Neural progenitor cell (in vitro differentiated cells): ENCODE results near the gene PRKAA2. TPM values are rescaled to one million over a fixed set of nuclear protein-coding genes. Genes with fewer than 3 reads are reported as not detected.

Experiments
- DNase-seq: peaks from one replicate; pipeline ENCODE4 v3.0.0-alpha.2; 2016; ENCODE audit warnings: low spot score
- H2AFZ ChIP-seq: fragments of 200-600 bp; sonication (generic); replicated peaks from 2 replicates; pipeline ENCODE4 v1.6.1; 2016; ENCODE audit warnings: antibody characterized with exemption
- H3F3A ChIP-seq: fragments of 200-600 bp; sonication (generic); 2 replicates; pipeline ENCODE4 v1.6.1; 2016; ENCODE audit warnings: antibody characterized with exemption, low read depth
- H3K27ac ChIP-seq: fragments of 200-600 bp; sonication (generic); 2 replicates; pipeline ENCODE4 v1.5.1; 2016; ENCODE audit warnings: mild to moderate bottlenecking
- H3K27me3 ChIP-seq: fragments of 200-600 bp; sonication (generic); 2 replicates; pipeline ENCODE4 v1.6.1; 2016; ENCODE audit warnings: mild to moderate bottlenecking, moderate library complexity
- H3K36me3 ChIP-seq: fragments of 200-600 bp; sonication (generic); 2 replicates; pipeline ENCODE4 v1.5.1; 2016
- H3K4me1 ChIP-seq: fragments of 200-600 bp; sonication (generic); 2 replicates; pipeline ENCODE4 v1.6.1; 2016; ENCODE audit warnings: mixed run types
- H3K4me2 ChIP-seq: fragments of 200-600 bp; sonication (generic); 2 replicates; pipeline ENCODE4 v1.6.1; 2016
- H3K4me3 ChIP-seq: fragments of 200-600 bp; sonication (generic); 2 replicates; pipeline ENCODE4 v1.5.1; 2016
- H3K79me2 ChIP-seq: fragments of 200-600 bp; sonication (generic); 2 replicates; pipeline ENCODE4 v1.6.1; 2016; ENCODE audit warnings: low read depth
- H3K9ac ChIP-seq: fragments of 200-600 bp; sonication (generic); 2 replicates; pipeline ENCODE4 v1.6.1; 2016
- H3K9me3 ChIP-seq: fragments of 200-600 bp; sonication (generic); 2 replicates; pipeline ENCODE4 v1.5.1; 2016; ENCODE audit warnings: low read depth
- H4K20me1 ChIP-seq: fragments of 200-600 bp; sonication (generic); 2 replicates; pipeline ENCODE4 v1.6.1; 2016; ENCODE audit warnings: low read depth
- H3K27ac Mint-ChIP-seq: 3 replicates; pipeline ENCODE4 v1.8.0; 2021; ENCODE audit warnings: mixed read lengths
- H3K27me3 Mint-ChIP-seq: 2 replicates; pipeline ENCODE4 v1.8.0; 2022; ENCODE audit warnings: low read depth, mild to moderate bottlenecking, inconsistent platforms, moderate library complexity, mixed read lengths; ENCODE audit not compliant: insufficient read depth
- H3K36me3 Mint-ChIP-seq: 3 replicates; pipeline ENCODE4 v1.8.0; 2021; ENCODE audit warnings: mixed read lengths
- H3K4me1 Mint-ChIP-seq: 3 replicates; pipeline ENCODE4 v1.8.0; 2021; ENCODE audit warnings: mixed read lengths
- H3K4me3 Mint-ChIP-seq: 3 replicates; pipeline ENCODE4 v1.8.0; 2021; ENCODE audit warnings: mild to moderate bottlenecking, moderate library complexity, mixed read lengths
- H3K9me3 Mint-ChIP-seq: 3 replicates; pipeline ENCODE4 v1.8.0; 2020; ENCODE audit warnings: mixed read lengths
- CTCF ChIP-seq: fragments of 200-600 bp; sonication (generic); IDR thresholded peaks from 2 replicates; pipeline ENCODE4 v1.5.1; 2017; ENCODE audit warnings: antibody characterized with exemption, mild to moderate bottlenecking
- EZH2 ChIP-seq: fragments of 200-600 bp; sonication (generic); IDR thresholded peaks from 2 replicates; pipeline ENCODE4 v1.6.1; 2017; ENCODE audit warnings: antibody characterized with exemption, mild to moderate bottlenecking, moderate library complexity
- EZH2phosphoT487 ChIP-seq: fragments of 200-600 bp; sonication (generic); IDR thresholded peaks from 2 replicates; pipeline ENCODE4 v1.6.1; 2017; ENCODE audit warnings: antibody characterized with exemption
- total RNA-seq: library from RNA; depleted of rRNA; stranded (reverse); fragments of >200 nt; gene quantifications from 2 replicates; pipeline ENCODE4 v1.2.3, GENCODE V29; 2015; ENCODE audit warnings: low replicate concordance

Gene PRKAA2
- total RNA-seq, 1 donor from 2014 or later, result 25.8 TPM

GRCh38 chr1:56713112-56713511, 68.0 kb downstream of the PRKAA2 start:
- TF ChIP-seq EZH2 (no peak), CTCF (no peak), EZH2phosphoT487 (no peak)
- DNase-seq, result no peak
- no peaks in the 10 kb centered on the region for H3K27me3 Mint-ChIP-seq
- Histone ChIP-seq H3K79me2 (no peaks in the 10 kb centered on the region), H3K27ac (no peak overlapping the region), H3K9me3 (no peaks in the 10 kb centered on the region), H3K4me3 (no peak overlapping the region), H3K4me2 (no peak overlapping the region), H3F3A (no peaks in the 10 kb centered on the region), H3K36me3 (no peaks in the 10 kb centered on the region), H3K4me1 (no peaks in the 10 kb centered on the region), H2AFZ (no peak overlapping the region), H4K20me1 (no peaks in the 10 kb centered on the region), H3K27me3 (no peaks in the 10 kb centered on the region), H3K9ac (no peak overlapping the region)
- no peaks in the 10 kb centered on the region for H3K36me3 Mint-ChIP-seq
- no peaks in the 10 kb centered on the region for H3K9me3 Mint-ChIP-seq
- peaks cover 5% of the 10 kb centered on the region for H3K4me1 Mint-ChIP-seq
- H3K27ac Mint-ChIP-seq, result no peak overlapping the region
- H3K4me3 Mint-ChIP-seq, result no peak overlapping the region

- Mint-ChIP-seq H3K4me3 (no peak overlapping the region), H3K36me3 (no peaks in the 10 kb centered on the region), H3K27ac (no peak overlapping the region), H3K4me1 (peaks cover 5% of the 10 kb centered on the region), H3K27me3 (no peaks in the 10 kb centered on the region), H3K9me3 (no peaks in the 10 kb centered on the region)
- Histone ChIP-seq H3K27ac (no peak overlapping the region), H3K79me2 (no peaks in the 10 kb centered on the region), H3K4me3 (no peak overlapping the region), H3K4me1 (no peaks in the 10 kb centered on the region), H2AFZ (no peak overlapping the region), H3K27me3 (no peaks in the 10 kb centered on the region), H3K36me3 (no peaks in the 10 kb centered on the region), H4K20me1 (no peaks in the 10 kb centered on the region), H3K4me2 (no peak overlapping the region), H3K9ac (no peak overlapping the region), H3K9me3 (no peaks in the 10 kb centered on the region), H3F3A (no peaks in the 10 kb centered on the region)
- no peak for DNase-seq
- no peak for TF ChIP-seq EZH2phosphoT487
- no peak for TF ChIP-seq EZH2
- no peak for TF ChIP-seq CTCF
Observed at GRCh38 chr1:56715156-56715555, 70.0 kb downstream of the PRKAA2 start.

GRCh38 chr1:56719171-56719570, 74.1 kb downstream of the PRKAA2 start:
- no peaks in the 10 kb centered on the region for H3K79me2 ChIP-seq
- TF ChIP-seq EZH2phosphoT487 (no peak), EZH2 (no peak), CTCF (no peak)
- Mint-ChIP-seq H3K4me3 (no peak overlapping the region), H3K27me3 (no peaks in the 10 kb centered on the region), H3K9me3 (no peaks in the 10 kb centered on the region), H3K36me3 (no peaks in the 10 kb centered on the region), H3K27ac (no peak overlapping the region), H3K4me1 (no peaks in the 10 kb centered on the region)
- H3F3A ChIP-seq, result no peaks in the 10 kb centered on the region
- no peak overlapping the region for H3K4me2 ChIP-seq
- H3K27ac ChIP-seq, result no peak overlapping the region
- H3K9ac ChIP-seq, result no peak overlapping the region
- H3K36me3 ChIP-seq, result no peaks in the 10 kb centered on the region
- H3K9me3 ChIP-seq, result no peaks in the 10 kb centered on the region
- no peak overlapping the region for H2AFZ ChIP-seq
- no peaks in the 10 kb centered on the region for H3K27me3 ChIP-seq
- DNase-seq, result no peak
- H3K4me3 ChIP-seq, result no peak overlapping the region
- no peaks in the 10 kb centered on the region for H3K4me1 ChIP-seq
- H4K20me1 ChIP-seq, result no peaks in the 10 kb centered on the region

- TF ChIP-seq EZH2 (no peak), EZH2phosphoT487 (no peak), CTCF (no peak)
- no peaks in the 10 kb centered on the region for H3K27me3 Mint-ChIP-seq
- no peak overlapping the region for H3K9ac ChIP-seq
- no peak overlapping the region for H2AFZ ChIP-seq
- H3K4me1 ChIP-seq, result no peaks in the 10 kb centered on the region
- H3K9me3 Mint-ChIP-seq, result no peaks in the 10 kb centered on the region
- H3K79me2 ChIP-seq, result no peaks in the 10 kb centered on the region
- no peak for DNase-seq
- no peak overlapping the region for H3K4me3 ChIP-seq
- no peak overlapping the region for H3K4me2 ChIP-seq
- H3K4me1 Mint-ChIP-seq, result no peaks in the 10 kb centered on the region
- no peaks in the 10 kb centered on the region for H4K20me1 ChIP-seq
- H3K27ac Mint-ChIP-seq, result no peak overlapping the region
- no peak overlapping the region for H3K4me3 Mint-ChIP-seq
- H3K36me3 Mint-ChIP-seq, result no peaks in the 10 kb centered on the region
- H3K27me3 ChIP-seq, result no peaks in the 10 kb centered on the region
- no peaks in the 10 kb centered on the region for H3K36me3 ChIP-seq
- H3K27ac ChIP-seq, result no peak overlapping the region
- no peaks in the 10 kb centered on the region for H3K9me3 ChIP-seq
- H3F3A ChIP-seq, result no peaks in the 10 kb centered on the region
Observed at GRCh38 chr1:56726706-56727105, 81.6 kb downstream of the PRKAA2 start.
